HS-5 (cell line): ENCODE data around the gene WSB2.

Experiments
- DNase-seq: peaks from one replicate; pipeline ENCODE4 v3.0.0-alpha.2; 2012; ENCODE audit warnings: low read depth

Gene WSB2

GRCh38 chr12:118061873-118062843 lies 1.2 kb upstream of the WSB2 start:
- no peak for DNase-seq

GRCh38 chr12:118060301-118061010 lies 523 bp downstream of the WSB2 start:
- DNase-seq: no peak

- no peak for DNase-seq
These were observed 1.4 kb downstream of the WSB2 start for GRCh38 chr12:118059341-118060191.

GRCh38 chr12:118058881-118059280 lies 2.1 kb downstream of the WSB2 start:
- no peak for DNase-seq

GRCh38 chr12:118058227-118058626 lies 2.8 kb downstream of the WSB2 start:
- no peak for DNase-seq

GRCh38 chr12:118055865-118056773 lies 4.9 kb downstream of the WSB2 start:
- no peak for DNase-seq

GRCh38 chr12:118055144-118055557 lies 5.8 kb downstream of the WSB2 start:
- DNase-seq: no peak

GRCh38 chr12:118053071-118053985 lies 7.7 kb downstream of the WSB2 start:
- no peak for DNase-seq

- DNase-seq: peak; percentile 96
These were observed 8.5 kb downstream of the WSB2 start for GRCh38 chr12:118052324-118053070.

- no peak for DNase-seq
These were observed 9.7 kb downstream of the WSB2 start for GRCh38 chr12:118050972-118051910.

GRCh38 chr12:118046430-118046829 lies 14.5 kb downstream of the WSB2 start:
- DNase-seq: no peak

- DNase-seq: no peak
These were observed 16.4 kb downstream of the WSB2 start for GRCh38 chr12:118044577-118044976.

GRCh38 chr12:118044075-118044474 lies 16.9 kb downstream of the WSB2 start:
- DNase-seq: no peak

- DNase-seq: no peak
These were observed 18.9 kb downstream of the WSB2 start for GRCh38 chr12:118042091-118042490.

- DNase-seq: no peak
These were observed 22.8 kb downstream of the WSB2 start for GRCh38 chr12:118038137-118038536.

- no peak for DNase-seq
These were observed 24.1 kb downstream of the WSB2 start for GRCh38 chr12:118036672-118037411.
